ENCODE data around the gene PHACTR2.

Gene PHACTR2

DNA sequence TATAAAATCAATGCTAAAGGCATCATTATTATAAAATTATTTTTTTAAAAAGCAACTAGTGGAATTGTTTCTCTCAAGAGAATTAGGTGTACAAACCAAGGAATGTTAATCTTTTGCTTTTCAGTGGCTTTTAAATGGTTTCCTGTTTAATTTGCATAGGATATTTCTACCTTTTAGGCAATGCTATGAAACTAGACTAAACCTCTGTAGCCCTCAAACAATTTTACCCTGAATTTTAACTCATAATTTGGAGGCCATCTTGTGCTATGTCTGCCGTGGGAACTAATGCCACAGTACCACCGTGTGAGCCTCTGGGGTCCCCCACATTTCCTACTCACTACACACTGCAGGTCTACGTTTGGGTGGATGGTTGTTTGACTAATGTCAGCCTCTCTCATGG lies 20.6 kb downstream of the PHACTR2 start:
- Mint-ChIP-seq H3K36me3 (ENCODE audit: low read depth) (peaks cover 15% of the 10 kb centered on the region), H3K4me3 (no peak overlapping the region), H3K9me3 (peaks cover 4% of the 10 kb centered on the region), H3K27ac (no peak overlapping the region), H3K27me3 (ENCODE audit: low read depth, poor library complexity) (no peaks in the 10 kb centered on the region), H3K4me1 (peaks cover 5% of the 10 kb centered on the region)
- no peak for TF ChIP-seq CTCF (IDR thresholded peaks at IDR 0.05)
- DNase-seq = no peak

GRCh38 chr6:143698759-143699429 lies 21.1 kb downstream of the PHACTR2 start:
- Mint-ChIP-seq H3K9me3 (peaks cover 4% of the 10 kb centered on the region), H3K36me3 (ENCODE audit: low read depth) (peaks cover 16% of the 10 kb centered on the region), H3K27me3 (ENCODE audit: low read depth, poor library complexity) (no peaks in the 10 kb centered on the region), H3K4me1 (peaks cover 5% of the 10 kb centered on the region), H3K4me3 (no peak overlapping the region), H3K27ac (no peak overlapping the region)
- TF ChIP-seq CTCF (IDR thresholded peaks at IDR 0.05) = no peak
- no peak for DNase-seq

DNA sequence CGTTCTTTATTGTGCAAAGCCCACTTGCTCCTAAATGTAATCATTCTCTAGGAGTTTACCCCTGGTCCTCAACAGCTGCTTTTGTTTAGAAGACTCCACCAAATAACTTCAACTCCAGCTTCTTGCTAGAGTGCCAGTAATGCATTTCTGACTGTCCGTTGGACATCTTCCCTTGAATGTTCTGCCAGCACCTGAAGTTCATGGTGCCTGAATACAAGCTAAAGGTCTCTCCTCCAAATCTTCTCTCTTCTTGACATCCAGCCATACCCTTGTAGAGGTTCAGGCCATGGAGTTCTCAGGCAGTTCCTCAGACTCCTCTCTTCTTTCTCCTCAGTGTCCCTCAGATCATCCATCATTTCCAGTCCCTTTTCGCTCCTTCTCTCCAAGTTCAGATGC lies 21.7 kb downstream of the PHACTR2 start:
- Mint-ChIP-seq H3K4me1 (peaks cover 5% of the 10 kb centered on the region), H3K27ac (no peak overlapping the region), H3K36me3 (ENCODE audit: low read depth) (peaks cover 21% of the 10 kb centered on the region), H3K4me3 (no peak overlapping the region), H3K27me3 (ENCODE audit: low read depth, poor library complexity) (no peaks in the 10 kb centered on the region), H3K9me3 (peaks cover 4% of the 10 kb centered on the region)
- no peak for TF ChIP-seq CTCF (IDR thresholded peaks at IDR 0.05)
- DNase-seq = no peak

- H3K9me3 Mint-ChIP-seq = peaks cover 13% of the 10 kb centered on the region
- no peak overlapping the region for H3K4me3 Mint-ChIP-seq
- TF ChIP-seq CTCF (IDR thresholded peaks at IDR 0.05) = no peak
- peaks cover 5% of the 10 kb centered on the region for H3K4me1 Mint-ChIP-seq
- H3K27ac Mint-ChIP-seq = no peak overlapping the region
- DNase-seq = no peak
- H3K27me3 Mint-ChIP-seq (ENCODE audit: low read depth, poor library complexity) = no peaks in the 10 kb centered on the region
- H3K36me3 Mint-ChIP-seq (ENCODE audit: low read depth) = peaks cover 31% of the 10 kb centered on the region
Observed at GRCh38 chr6:143700684-143701348, 23.1 kb downstream of the PHACTR2 start.

- Mint-ChIP-seq H3K4me3 (no peak overlapping the region), H3K27me3 (ENCODE audit: low read depth, poor library complexity) (no peaks in the 10 kb centered on the region), H3K27ac (no peak overlapping the region), H3K9me3 (peaks cover 18% of the 10 kb centered on the region), H3K4me1 (peaks cover 5% of the 10 kb centered on the region), H3K36me3 (ENCODE audit: low read depth) (peaks cover 39% of the 10 kb centered on the region)
- TF ChIP-seq CTCF (IDR thresholded peaks at IDR 0.05) = no peak
- no peak for DNase-seq
Observed at GRCh38 chr6:143701349-143702234, 23.8 kb downstream of the PHACTR2 start.

Data from nephron progenitor cell (in vitro differentiated cells).